DMS79 (cell line): ENCODE results near the gene MPI.
A peak's percentile ranks its signal among the peaks of the same experiment; 100 is the strongest.
"Not testable (repeated sequence)": the region's sequence is repeated elsewhere in the genome, so short reads cannot be mapped to it uniquely, and the experiment has no call there.

Experiments
- DNase-seq: peaks from one replicate; lab custom pipeline; 2025; lab: John Stamatoyannopoulos, UW

The MPI gene

GRCh38 chr15:74863239-74864056 is 26.4 kb upstream of the MPI start:
- no peak for DNase-seq

- no peak for DNase-seq
These were observed 25.5 kb upstream of the MPI start for GRCh38 chr15:74864296-74864695.

- no peak for DNase-seq
These were observed 24.5 kb upstream of the MPI start for GRCh38 chr15:74865316-74865715.

- no peak for DNase-seq
These were observed 23.8 kb upstream of the MPI start for GRCh38 chr15:74866090-74866489.

GRCh38 chr15:74867466-74868038 is 22.3 kb upstream of the MPI start:
- no peak for DNase-seq

- DNase-seq = no peak
These were observed 21.8 kb upstream of the MPI start for GRCh38 chr15:74868059-74868458.

- DNase-seq = no peak
These were observed 20.5 kb upstream of the MPI start for GRCh38 chr15:74869372-74869725.

GRCh38 chr15:74869726-74870407 is 20.0 kb upstream of the MPI start:
- no peak for DNase-seq

- no peak for DNase-seq
These were observed 19.2 kb upstream of the MPI start for GRCh38 chr15:74870436-74871215.

GRCh38 chr15:74872702-74873035 is 17.2 kb upstream of the MPI start:
- no peak for DNase-seq

- peak; percentile 71 for DNase-seq
These were observed 16.6 kb upstream of the MPI start, which contains the start of gene SCAMP2 for GRCh38 chr15:74873036-74873755. Gene SCAMP2 (minus strand): TSS chr15:74873365. CDS start chr15:74873255, 110 bp downstream.

GRCh38 chr15:74873756-74874424 is 16.0 kb upstream of the MPI start:
- DNase-seq = no peak

GRCh38 chr15:74878273-74878672 is 11.6 kb upstream of the MPI start:
- DNase-seq = no peak

- DNase-seq = no peak
These were observed 7.3 kb upstream of the MPI start for GRCh38 chr15:74882528-74882927.

- DNase-seq = no peak
These were observed 5.2 kb upstream of the MPI start for GRCh38 chr15:74884428-74885223.

GRCh38 chr15:74885461-74885860 is 4.4 kb upstream of the MPI start:
- DNase-seq = no peak

GRCh38 chr15:74887537-74888193 is 2.2 kb upstream of the MPI start:
- not testable (repeated sequence) for DNase-seq

GRCh38 chr15:74888716-74889115 is 1.1 kb upstream of the MPI start:
- no peak for DNase-seq

GRCh38 chr15:74889390-74889882 is 406 bp upstream of the MPI start:
- no peak for DNase-seq

- DNase-seq = no peak
These were observed 771 bp downstream of the MPI start for GRCh38 chr15:74890665-74890960.
